ENCODE data around the gene PARP1.

The PARP1 gene

GRCh38 chr1:226335661-226336060 is 72.2 kb downstream of the PARP1 start:
- DNase-seq = no peak
- intact Hi-C loops (cut with DNase I) = loop anchor here (10.0 kb wide), 1 partner anchor 211 kb away; no protein-coding TSS in a partner anchor

DNA sequence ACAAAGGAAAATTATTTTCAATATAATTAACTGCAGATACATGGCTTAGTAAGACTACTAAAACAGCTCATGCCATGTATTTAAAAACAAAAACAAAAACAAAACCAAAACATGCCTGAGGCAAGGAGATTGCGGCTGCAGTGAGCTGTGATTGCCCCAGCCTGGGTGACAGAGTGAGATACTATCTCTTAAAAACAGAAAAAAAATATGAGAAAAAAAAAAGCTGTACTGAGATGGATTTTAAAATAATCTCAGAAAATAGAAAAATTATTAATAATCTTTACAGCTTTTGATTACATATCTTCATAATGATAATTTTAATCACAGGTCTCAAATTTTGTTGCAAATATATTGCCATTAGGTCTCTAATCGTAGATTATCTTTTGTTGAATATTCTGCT is 74.9 kb downstream of the PARP1 start:
- intact Hi-C loops (cut with DNase I) = loop anchor here (10.0 kb wide), 1 partner anchor 208 kb away; no protein-coding TSS in a partner anchor

DNA sequence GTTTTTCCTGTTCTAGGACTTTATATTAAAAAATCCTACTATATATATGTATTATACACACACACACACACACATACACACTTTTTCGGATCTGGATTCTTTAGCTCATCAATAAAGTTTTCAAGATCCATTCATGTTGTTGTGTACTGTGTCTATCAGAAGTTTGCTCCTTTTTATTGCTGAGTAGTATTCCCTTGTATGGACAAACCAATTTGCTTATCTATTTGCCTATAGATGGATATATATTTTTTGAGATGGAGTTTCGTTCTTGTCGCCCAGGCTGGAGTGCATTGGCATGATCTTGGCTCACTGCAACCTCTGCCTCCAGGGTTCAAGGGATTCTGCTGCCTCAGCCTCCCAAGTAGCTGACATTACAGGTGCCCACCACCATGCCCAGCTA is 78.7 kb downstream of the PARP1 start:
- intact Hi-C loops (cut with DNase I) = no loop called here
- no peak for DNase-seq

More for the DNA sequence above, 74.9 kb downstream of the PARP1 start:
- DNase-seq = no peak

DNA sequence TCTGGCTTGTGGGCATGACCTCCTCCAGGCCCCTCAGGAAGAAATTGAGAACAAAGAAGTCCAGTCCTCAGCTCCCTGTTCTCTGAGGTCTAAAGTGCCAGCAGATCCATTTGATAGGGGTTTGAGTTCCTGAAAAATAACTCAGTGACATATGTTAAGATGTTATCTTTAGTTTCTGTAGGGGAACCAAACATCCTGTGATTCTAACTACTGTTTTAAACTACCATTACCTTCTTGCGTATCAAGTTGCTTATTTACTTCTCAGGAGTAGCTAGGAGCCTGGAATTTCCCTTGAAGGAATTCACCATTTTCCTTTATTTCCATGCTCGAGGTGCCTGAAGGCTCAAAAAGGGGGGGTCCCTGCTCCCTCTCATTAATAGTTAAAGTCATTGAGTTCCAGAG is 80.1 kb downstream of the PARP1 start:
- intact Hi-C loops (cut with DNase I) = no loop called here
- DNase-seq = no peak

DNA sequence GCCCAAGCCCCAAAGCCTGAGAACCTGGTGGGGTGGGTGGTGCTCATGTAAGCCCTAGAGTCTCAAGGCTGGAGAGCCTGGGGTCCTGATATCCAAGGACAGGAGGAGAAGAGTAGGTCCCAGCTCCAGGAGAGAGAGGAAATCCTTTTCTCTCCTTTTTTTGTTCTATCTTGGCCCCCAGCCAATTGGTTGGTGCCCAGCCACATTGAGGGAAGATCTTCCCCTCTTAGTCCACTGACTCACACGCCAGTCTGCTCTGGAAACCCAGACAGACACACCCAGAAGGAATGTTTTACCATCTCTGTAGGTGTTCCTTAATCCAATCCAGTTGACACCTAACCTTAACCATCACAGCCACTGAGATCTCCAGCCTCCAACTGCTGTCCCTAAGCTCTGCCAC is 82.7 kb downstream of the PARP1 start:
- no peak for DNase-seq
- intact Hi-C loops (cut with DNase I) = no loop called here

DNA sequence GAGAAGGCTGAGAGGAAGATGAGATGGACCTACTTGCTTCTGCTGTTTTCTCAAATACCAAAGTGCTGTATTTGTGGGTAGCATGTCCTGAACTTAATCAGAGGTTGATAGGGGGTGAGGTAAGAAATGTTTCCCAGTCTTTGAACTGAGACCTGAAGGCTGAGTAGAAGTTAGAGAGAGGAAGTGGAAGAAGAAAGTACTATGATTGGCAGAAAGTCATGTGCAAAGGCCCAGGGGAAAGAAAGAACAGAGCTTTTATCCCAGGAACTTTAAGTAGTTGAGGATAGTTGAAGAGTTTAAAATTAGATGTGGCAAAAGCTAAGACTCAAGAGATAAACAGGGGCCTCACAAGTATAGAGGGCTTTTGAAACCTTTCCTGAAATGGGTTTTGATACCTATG is 83.4 kb downstream of the PARP1 start:
- DNase-seq = no peak
- intact Hi-C loops (cut with DNase I) = no loop called here

GRCh38 chr1:226322986-226323385 is 84.9 kb downstream of the PARP1 start:
- no peak for DNase-seq
- intact Hi-C loops (cut with DNase I) = no loop called here

DNA sequence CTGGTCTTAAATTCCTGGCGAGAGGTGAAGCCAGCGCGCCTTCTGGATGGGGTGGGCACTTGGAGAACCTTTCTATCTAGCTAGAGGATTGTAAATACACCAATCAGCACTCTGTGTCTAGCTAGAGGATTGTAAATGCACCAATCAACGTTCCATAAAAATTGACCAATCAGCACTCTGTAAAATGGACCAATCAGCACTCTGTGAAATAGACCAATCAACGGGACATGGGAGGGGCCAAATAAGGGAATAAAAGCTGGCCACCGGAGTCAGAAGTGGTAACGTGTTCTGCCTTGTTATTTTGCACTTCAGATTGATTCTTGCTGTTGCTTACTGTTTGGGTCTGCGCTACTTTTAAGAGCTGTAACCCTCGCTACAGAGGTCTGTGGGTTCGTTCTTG is 87.0 kb downstream of the PARP1 start:
- intact Hi-C loops (cut with DNase I) = no loop called here
- DNase-seq = no peak

- intact Hi-C loops (cut with DNase I) = no loop called here
- no peak for DNase-seq
Measured at GRCh38 chr1:226318471-226318870, 89.4 kb downstream of the PARP1 start.

DNA sequence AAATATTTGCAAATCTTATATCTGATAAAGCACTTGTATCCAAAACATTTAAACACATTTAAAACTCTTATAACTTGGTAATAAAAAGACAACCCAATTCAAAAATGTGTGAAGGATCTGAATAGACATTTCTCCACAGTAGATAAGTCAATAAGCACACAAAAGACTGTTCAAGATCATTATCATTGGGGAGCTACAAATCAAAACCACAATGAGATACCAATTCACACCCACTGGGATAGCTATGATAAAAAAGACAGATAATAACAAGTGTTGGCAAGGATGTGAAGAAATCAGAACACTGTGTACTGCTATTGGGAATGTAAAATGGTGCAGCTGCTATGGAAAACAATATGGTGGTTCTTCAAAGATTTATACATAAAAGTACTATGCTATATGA is 93.8 kb downstream of the PARP1 start:
- intact Hi-C loops (cut with DNase I) = no loop called here
- no peak for DNase-seq

GRCh38 chr1:226312065-226312464 is 95.8 kb downstream of the PARP1 start:
- DNase-seq = no peak
- intact Hi-C loops (cut with DNase I) = no loop called here

- DNase-seq = no peak
- intact Hi-C loops (cut with DNase I) = no loop called here
Measured at GRCh38 chr1:226311376-226311775, 96.5 kb downstream of the PARP1 start.

All from head of caudate nucleus (tissue), 42 donors.